GM21529 (cell line): ENCODE data around the gene ARHGEF10L.

ENCODE experiments used
- ATAC-seq: cut with Tn5 transposase; IDR thresholded peaks from one replicate; pipeline ENCODE4 v1.9.1; 2021; ENCODE audit not compliant: unreplicated experiment

Gene ARHGEF10L

GRCh38 chr1:17630048-17630830 is 90.7 kb downstream of the ARHGEF10L start:
- no peak for ATAC-seq

GRCh38 chr1:17630986-17631385 is 91.5 kb downstream of the ARHGEF10L start:
- no peak for ATAC-seq

- no peak for ATAC-seq
These were observed 91.9 kb downstream of the ARHGEF10L start for GRCh38 chr1:17631410-17631809.

- ATAC-seq, result no peak
These were observed 92.6 kb downstream of the ARHGEF10L start for GRCh38 chr1:17632106-17632505.

- ATAC-seq, result no peak
These were observed 93.2 kb downstream of the ARHGEF10L start for GRCh38 chr1:17632541-17633184.

GRCh38 chr1:17633654-17634053 is 94.2 kb downstream of the ARHGEF10L start:
- no peak for ATAC-seq

- no peak for ATAC-seq
These were observed 95.8 kb downstream of the ARHGEF10L start for GRCh38 chr1:17635276-17635675.

- ATAC-seq, result no peak
These were observed 96.3 kb downstream of the ARHGEF10L start for GRCh38 chr1:17635811-17636210.

GRCh38 chr1:17636612-17637011 is 97.1 kb downstream of the ARHGEF10L start:
- ATAC-seq, result no peak

GRCh38 chr1:17637055-17637454 is 97.6 kb downstream of the ARHGEF10L start:
- no peak for ATAC-seq

- ATAC-seq, result no peak
These were observed 100.3 kb downstream of the ARHGEF10L start for GRCh38 chr1:17639703-17640340.

- no peak for ATAC-seq
These were observed 100.9 kb downstream of the ARHGEF10L start for GRCh38 chr1:17640393-17640792.

GRCh38 chr1:17640975-17641374 is 101.5 kb downstream of the ARHGEF10L start:
- no peak for ATAC-seq

GRCh38 chr1:17642169-17642568 is 102.7 kb downstream of the ARHGEF10L start:
- ATAC-seq, result no peak

GRCh38 chr1:17642943-17643342 is 103.4 kb downstream of the ARHGEF10L start:
- no peak for ATAC-seq

GRCh38 chr1:17643861-17644703 is 104.6 kb downstream of the ARHGEF10L start:
- no peak for ATAC-seq

GRCh38 chr1:17645068-17645911 is 105.8 kb downstream of the ARHGEF10L start:
- no peak for ATAC-seq

- no peak for ATAC-seq
These were observed 107.2 kb downstream of the ARHGEF10L start for GRCh38 chr1:17646444-17647280.

- no peak for ATAC-seq
These were observed 109.1 kb downstream of the ARHGEF10L start for GRCh38 chr1:17648457-17649145.
